Esophagus squamous epithelium (tissue), 4 donors: Measurements from ENCODE around the gene TCF12.

Experiments used
- POLR2A ChIP-seq, 4 donors: fragments of 450-650 bp; IDR thresholded peaks; one replicate each; pipeline ENCODE4 v1.6.1; 2017; ENCODE audit warnings: antibody characterized with exemption in 4 of 4, mild to moderate bottlenecking in 4 of 4, moderate library complexity in 3 of 4
- TF ChIP-seq, protein P1 (sequence below), 6 experiments: fragments of 450-650 bp in 4 of 6; fragments of 200-600 bp in 2 of 6; sonication (generic) in 2 of 6; IDR thresholded peaks; one replicate each; pipeline ENCODE4 v1.5.1; 2016 to 2019; ENCODE audit warnings: antibody characterized with exemption in 6 of 6, mild to moderate bottlenecking in 4 of 6, moderate library complexity in 4 of 6

DNA sequence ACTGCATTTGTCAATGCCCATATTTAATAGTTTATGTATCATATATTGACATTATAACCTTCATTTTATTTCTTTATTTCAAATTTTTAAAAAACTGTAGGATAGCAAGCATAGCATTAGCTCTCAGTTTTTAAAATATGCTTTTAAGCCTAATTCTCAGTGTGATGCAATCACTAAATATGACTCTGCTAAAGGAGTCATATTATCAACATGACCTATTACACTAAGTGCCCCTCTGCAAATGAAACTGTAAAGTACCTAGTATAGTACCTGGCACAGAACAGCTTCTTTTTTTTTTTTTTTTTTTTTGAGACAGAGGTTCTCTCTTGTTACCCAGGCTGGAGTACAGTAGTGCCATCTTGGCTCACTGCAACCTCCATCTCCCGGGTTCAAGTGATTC is 278.4 kb downstream of the TCF12 start:
- TF ChIP-seq, protein P1, sequence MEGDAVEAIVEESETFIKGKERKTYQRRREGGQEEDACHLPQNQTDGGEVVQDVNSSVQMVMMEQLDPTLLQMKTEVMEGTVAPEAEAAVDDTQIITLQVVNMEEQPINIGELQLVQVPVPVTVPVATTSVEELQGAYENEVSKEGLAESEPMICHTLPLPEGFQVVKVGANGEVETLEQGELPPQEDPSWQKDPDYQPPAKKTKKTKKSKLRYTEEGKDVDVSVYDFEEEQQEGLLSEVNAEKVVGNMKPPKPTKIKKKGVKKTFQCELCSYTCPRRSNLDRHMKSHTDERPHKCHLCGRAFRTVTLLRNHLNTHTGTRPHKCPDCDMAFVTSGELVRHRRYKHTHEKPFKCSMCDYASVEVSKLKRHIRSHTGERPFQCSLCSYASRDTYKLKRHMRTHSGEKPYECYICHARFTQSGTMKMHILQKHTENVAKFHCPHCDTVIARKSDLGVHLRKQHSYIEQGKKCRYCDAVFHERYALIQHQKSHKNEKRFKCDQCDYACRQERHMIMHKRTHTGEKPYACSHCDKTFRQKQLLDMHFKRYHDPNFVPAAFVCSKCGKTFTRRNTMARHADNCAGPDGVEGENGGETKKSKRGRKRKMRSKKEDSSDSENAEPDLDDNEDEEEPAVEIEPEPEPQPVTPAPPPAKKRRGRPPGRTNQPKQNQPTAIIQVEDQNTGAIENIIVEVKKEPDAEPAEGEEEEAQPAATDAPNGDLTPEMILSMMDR (IDR thresholded peaks at IDR 0.05) = no peak
- no peak for TF ChIP-seq POLR2A (IDR thresholded peaks at IDR 0.05)
